H9 (cell line): ENCODE data around the gene OR13G1. TPM values are rescaled to one million over a fixed set of nuclear protein-coding genes. Genes with fewer than 3 reads are reported as not detected.

Experiments used
- DNase-seq: peaks from one replicate; pipeline ENCODE4 v3.0.0-alpha.2; 2017
- H2AFZ ChIP-seq: one replicate; pipeline ENCODE4 v1.6.1; 2013; ENCODE audit warnings: mild to moderate bottlenecking, low read length, control low read depth, moderate library complexity
- H2AK5ac ChIP-seq: 2 replicates; pipeline ENCODE4 v1.6.1; 2013; ENCODE audit warnings: low read length, control low read depth, mixed read lengths; ENCODE audit not compliant: insufficient read length
- H2BK120ac ChIP-seq: one replicate; pipeline ENCODE4 v1.6.1; 2013; ENCODE audit warnings: low read depth, mild to moderate bottlenecking, low read length, control low read depth, inconsistent platforms; ENCODE audit not compliant: poor library complexity, severe bottlenecking
- H2BK12ac ChIP-seq: 2 replicates; pipeline ENCODE4 v1.6.1; 2013; ENCODE audit warnings: low read length, control low read depth, mixed read lengths, low read depth; ENCODE audit not compliant: insufficient read length
- H2BK15ac ChIP-seq: 2 replicates; pipeline ENCODE4 v1.6.1; 2013; ENCODE audit warnings: low read depth, low read length, control low read depth
- H2BK20ac ChIP-seq: one replicate; pipeline ENCODE4 v1.6.1; 2013; ENCODE audit warnings: low read depth, mild to moderate bottlenecking, low read length, control low read depth, inconsistent platforms; ENCODE audit not compliant: poor library complexity, severe bottlenecking
- H2BK5ac ChIP-seq: 2 replicates; pipeline ENCODE4 v1.6.1; 2013; ENCODE audit warnings: low read length, control low read depth, mixed read lengths; ENCODE audit not compliant: insufficient read length
- H3K14ac ChIP-seq: 2 replicates; pipeline ENCODE4 v1.6.1; 2013; ENCODE audit warnings: low read length, control low read depth; ENCODE audit not compliant: insufficient read depth
- H3K18ac ChIP-seq: 2 replicates; pipeline ENCODE4 v1.6.1; 2013; ENCODE audit warnings: low read depth, mild to moderate bottlenecking, mixed read lengths, low read length, control low read depth; ENCODE audit not compliant: insufficient read length
- H3K23ac ChIP-seq: 2 replicates; pipeline ENCODE4 v1.6.1; 2013; ENCODE audit warnings: low read length, control low read depth, mixed read lengths, low read depth; ENCODE audit not compliant: insufficient read length
- H3K23me2 ChIP-seq: 2 replicates; pipeline ENCODE4 v1.6.1; 2013; ENCODE audit warnings: low read depth, mild to moderate bottlenecking, mixed read lengths, low read length, control low read depth; ENCODE audit not compliant: insufficient read length, poor library complexity, severe bottlenecking
- H3K27ac ChIP-seq: 2 replicates; pipeline ENCODE4 v1.5.1; 2013; ENCODE audit warnings: low read length, control low read depth, mixed read lengths, low read depth; ENCODE audit not compliant: insufficient read length
- H3K27me3 ChIP-seq: 2 replicates; pipeline ENCODE4 v1.6.1; 2013; ENCODE audit warnings: low read length, control low read depth, inconsistent platforms; ENCODE audit not compliant: insufficient read depth
- H3K4ac ChIP-seq: 2 replicates; pipeline ENCODE4 v1.6.1; 2013; ENCODE audit warnings: low read depth, mild to moderate bottlenecking, control low read depth, inconsistent platforms, low read length, moderate library complexity
- H3K4me1 ChIP-seq: 2 replicates; pipeline ENCODE4 v1.6.1; 2013; ENCODE audit warnings: low read length, control low read depth, inconsistent platforms; ENCODE audit not compliant: insufficient read depth
- H3K4me2 ChIP-seq: 2 replicates; pipeline ENCODE4 v1.6.1; 2013; ENCODE audit warnings: low read length, control low read depth, mixed read lengths; ENCODE audit not compliant: insufficient read length, insufficient read depth
- H3K56ac ChIP-seq: 2 replicates; pipeline ENCODE4 v1.6.1; 2013; ENCODE audit warnings: low read depth, mild to moderate bottlenecking, mixed read lengths, low read length, control low read depth; ENCODE audit not compliant: insufficient read length
- H3K79me1 ChIP-seq: 2 replicates; pipeline ENCODE4 v1.6.1; 2013; ENCODE audit warnings: low read depth, mild to moderate bottlenecking, moderate library complexity, low read length, control low read depth, inconsistent platforms; ENCODE audit not compliant: insufficient read depth, poor library complexity, severe bottlenecking
- H3K79me2 ChIP-seq: 2 replicates; pipeline ENCODE4 v1.6.1; 2013; ENCODE audit warnings: low read length, control low read depth, inconsistent platforms; ENCODE audit not compliant: insufficient read depth
- H3K9ac ChIP-seq: 2 replicates; pipeline ENCODE4 v1.6.1; 2013; ENCODE audit warnings: low read length, control low read depth, mixed read lengths; ENCODE audit not compliant: insufficient read length; ENCODE audit errors: extremely low read depth
- H3K9me3 ChIP-seq: one replicate; pipeline ENCODE4 v1.6.1; 2013; ENCODE audit warnings: low read depth, low read length, inconsistent platforms; ENCODE audit not compliant: control insufficient read depth
- H3T11ph ChIP-seq: one replicate; pipeline ENCODE4 v1.6.1; 2013; ENCODE audit warnings: mild to moderate bottlenecking, low read length, control low read depth, inconsistent platforms
- H4K20me1 ChIP-seq: one replicate; pipeline ENCODE4 v1.6.1; 2013; ENCODE audit not compliant: control insufficient read depth, insufficient read length, insufficient read depth
- H4K5ac ChIP-seq: 2 replicates; pipeline ENCODE4 v1.6.1; 2013; ENCODE audit warnings: low read depth, mild to moderate bottlenecking, mixed read lengths, low read length, control low read depth; ENCODE audit not compliant: insufficient read length
- H4K8ac ChIP-seq: replicated peaks from 2 replicates; pipeline ENCODE4 v1.6.1; 2013; ENCODE audit warnings: low read length, control low read depth, mixed read lengths, low read depth; ENCODE audit not compliant: insufficient read length
- H4K91ac ChIP-seq: 2 replicates; pipeline ENCODE4 v1.6.1; 2013; ENCODE audit warnings: low read depth, mild to moderate bottlenecking, moderate library complexity, mixed read lengths, low read length, control low read depth; ENCODE audit not compliant: insufficient read length
- H3K27ac Mint-ChIP-seq, 3 experiments: 2 replicates in 2 of 3; 3 replicates in 1 of 3; pipeline ENCODE4 v1.8.0; 2020 to 2021; ENCODE audit warnings: mixed read lengths in 3 of 3, mild to moderate bottlenecking in 1 of 3, moderate library complexity in 1 of 3
- H3K27me3 Mint-ChIP-seq: 2 replicates; pipeline ENCODE4 v1.8.0; 2021; ENCODE audit warnings: low read depth, mild to moderate bottlenecking, moderate library complexity, mixed read lengths
- H3K36me3 Mint-ChIP-seq, 3 experiments: 2 replicates in 2 of 3; 3 replicates in 1 of 3; pipeline ENCODE4 v1.8.0; 2020 to 2021; ENCODE audit warnings: low read depth in 3 of 3, mixed read lengths in 3 of 3; ENCODE audit not compliant: insufficient read depth in 1 of 3
- H3K4me1 Mint-ChIP-seq, 2 experiments: 2 replicates each; pipeline ENCODE4 v1.8.0; 2020; ENCODE audit warnings: mixed read lengths in 2 of 2
- H3K4me3 Mint-ChIP-seq, 2 experiments: 2 replicates in 1 of 2; 3 replicates in 1 of 2; pipeline ENCODE4 v1.8.0; 2020 to 2021; ENCODE audit warnings: mild to moderate bottlenecking in 2 of 2, mixed read lengths in 2 of 2, moderate library complexity in 1 of 2
- H3K9me3 Mint-ChIP-seq, 2 experiments: 2 replicates in 1 of 2; 3 replicates in 1 of 2; pipeline ENCODE4 v1.8.0; 2020; ENCODE audit warnings: mild to moderate bottlenecking in 2 of 2, mixed read lengths in 2 of 2, moderate library complexity in 1 of 2
- CTCF ChIP-seq: fragments of 200-600 bp; sonication (generic); conservative IDR thresholded peaks from 3 replicates; pipeline ENCODE4 v1.8.0; 2021; ENCODE audit warnings: antibody characterized with exemption, mild to moderate bottlenecking
- whole genome bisulfite sequencing: extraction: QIAGEN DNeasy Blood & Tissue Kit; methylation state at CpG from one replicate; pipeline ENCODE4 v1.1.7; 2013; ENCODE audit warnings: missing lambda C conversion rate, low lambda C conversion rate, mixed read lengths; ENCODE audit not compliant: insufficient read length; ENCODE audit errors: extremely low coverage; 5-methylcytosine and 5-hydroxymethylcytosine counted together
- total RNA-seq: library from RNA; stranded (reverse); gene quantifications from 2 replicates; pipeline ENCODE4 v1.2.1, GENCODE V29; 2021

Gene OR13G1
- total RNA-seq, 1 experiment from 2014 or later = not detected

GRCh38 chr1:247656221-247656875 is 23.2 kb downstream of the OR13G1 start:
- no peak for DNase-seq
- peaks cover 0 to under 1% of the 10 kb centered on the region in 2 experiments; a peak in 1 of 5 replicates for H3K9me3 Mint-ChIP-seq
- Histone ChIP-seq H3K27ac (no peak overlapping the region), H2BK120ac (no peak overlapping the region), H3K23me2 (no peaks in the 10 kb centered on the region), H3T11ph (no peak overlapping the region), H3K79me2 (no peaks in the 10 kb centered on the region), H4K5ac (no peak overlapping the region), H4K8ac (no peak overlapping the region), H3K4me2 (no peak overlapping the region), H3K18ac (no peak overlapping the region), H3K9me3 (no peaks in the 10 kb centered on the region), H2BK12ac (no peak overlapping the region), H3K14ac (no peak overlapping the region), H2BK20ac (no peak overlapping the region), H2BK5ac (no peak overlapping the region), H4K91ac (no peak overlapping the region), H3K4me1 (no peaks in the 10 kb centered on the region), H3K27me3 (no peaks in the 10 kb centered on the region), H3K56ac (no peak overlapping the region), H2BK15ac (no peak overlapping the region), H3K4ac (no peak overlapping the region), H4K20me1 (no peaks in the 10 kb centered on the region), H2AK5ac (no peak overlapping the region), H3K23ac (no peak overlapping the region), H2AFZ (no peak overlapping the region), H3K9ac (no peak overlapping the region), H3K79me1 (no peaks in the 10 kb centered on the region)
- TF ChIP-seq CTCF = no peak
- H3K27ac Mint-ChIP-seq = peak overlapping the region in 1 of 3 experiments; percentile 49; a peak in 1 of 7 replicates
- no CpG with 5 or more reads among the region's 7 CpGs for WGBS
- H3K4me1 Mint-ChIP-seq = 0 out of 4 replicates have a peak, but pooled peaks cover 0 to 4% of the 10 kb centered on the region in 2 experiments
- H3K4me3 Mint-ChIP-seq = no peak overlapping the region
- peaks cover 0 to 1% (median 0%) of the 10 kb centered on the region in 3 experiments; a peak in 2 of 7 replicates for H3K36me3 Mint-ChIP-seq
- peaks cover 5% of the 10 kb centered on the region for H3K27me3 Mint-ChIP-seq
